Measurements from ENCODE around the gene MACF1.
"Not testable (repeated sequence)": the region's sequence is repeated elsewhere in the genome, so short reads cannot be mapped to it uniquely, and the experiment has no call there.

MACF1 gene

GRCh38 chr1:39452540-39452939 is 248.0 kb downstream of the MACF1 start:
- no peak for DNase-seq (ENCODE audit: low read depth in 2 of 3, low spot score in 1 of 3)

GRCh38 chr1:39453603-39454002 is 249.1 kb downstream of the MACF1 start:
- DNase-seq (ENCODE audit: low read depth in 2 of 3, low spot score in 1 of 3): no peak

GRCh38 chr1:39458991-39459390 is 254.5 kb downstream of the MACF1 start:
- no peak for DNase-seq (ENCODE audit: low read depth in 2 of 3, low spot score in 1 of 3)

GRCh38 chr1:39462074-39462473 is 257.6 kb downstream of the MACF1 start:
- no peak for DNase-seq (ENCODE audit: low read depth in 2 of 3, low spot score in 1 of 3)

- no peak for DNase-seq (ENCODE audit: low read depth in 2 of 3, low spot score in 1 of 3)
Measured at GRCh38 chr1:39466413-39467107, 262.1 kb downstream of the MACF1 start.

GRCh38 chr1:39467108-39467720 is 262.7 kb downstream of the MACF1 start:
- DNase-seq (ENCODE audit: low read depth in 2 of 3, low spot score in 1 of 3): not testable (repeated sequence)

GRCh38 chr1:39469150-39469549 is 264.7 kb downstream of the MACF1 start:
- DNase-seq (ENCODE audit: low read depth in 2 of 3, low spot score in 1 of 3): no peak

- DNase-seq (ENCODE audit: low read depth in 2 of 3, low spot score in 1 of 3): no peak
Measured at GRCh38 chr1:39470040-39470439, 265.5 kb downstream of the MACF1 start.

- DNase-seq (ENCODE audit: low read depth in 2 of 3, low spot score in 1 of 3): no peak
Measured at GRCh38 chr1:39472826-39473225, 268.3 kb downstream of the MACF1 start.

GRCh38 chr1:39473324-39473723 is 268.8 kb downstream of the MACF1 start:
- no peak for DNase-seq (ENCODE audit: low read depth in 2 of 3, low spot score in 1 of 3)

- no peak for DNase-seq (ENCODE audit: low read depth in 2 of 3, low spot score in 1 of 3)
Measured at GRCh38 chr1:39474810-39475209, 270.3 kb downstream of the MACF1 start.

- not testable (repeated sequence) for DNase-seq (ENCODE audit: low read depth in 2 of 3, low spot score in 1 of 3)
Measured at GRCh38 chr1:39475551-39475950, 271.1 kb downstream of the MACF1 start.

- no peak for DNase-seq (ENCODE audit: low read depth in 2 of 3, low spot score in 1 of 3)
Measured at GRCh38 chr1:39478126-39478915, 273.8 kb downstream of the MACF1 start.

- DNase-seq (ENCODE audit: low read depth in 2 of 3, low spot score in 1 of 3): no peak
Measured at GRCh38 chr1:39481289-39481688, 276.8 kb downstream of the MACF1 start.

- DNase-seq (ENCODE audit: low read depth in 2 of 3, low spot score in 1 of 3): no peak
Measured at GRCh38 chr1:39483276-39483675, 278.8 kb downstream of the MACF1 start.

GRCh38 chr1:39484564-39484963 is 280.1 kb downstream of the MACF1 start:
- no peak for DNase-seq (ENCODE audit: low read depth in 2 of 3, low spot score in 1 of 3)

- DNase-seq (ENCODE audit: low read depth in 2 of 3, low spot score in 1 of 3): no peak
Measured at GRCh38 chr1:39485046-39485803, 280.7 kb downstream of the MACF1 start.

- no peak for DNase-seq (ENCODE audit: low read depth in 2 of 3, low spot score in 1 of 3)
Measured at GRCh38 chr1:39488012-39488545, 283.6 kb downstream of the MACF1 start.

- no peak for DNase-seq (ENCODE audit: low read depth in 2 of 3, low spot score in 1 of 3)
Measured at GRCh38 chr1:39488793-39489566, 284.5 kb downstream of the MACF1 start.

GRCh38 chr1:39489567-39490239 is 285.2 kb downstream of the MACF1 start:
- no peak for DNase-seq (ENCODE audit: low read depth in 2 of 3, low spot score in 1 of 3)
